HL-60/S4 (cell line): Measurements from ENCODE around the gene RPTOR.

Experiments used
- in situ Hi-C: fragments of 300-500 bp; cut with MboI; formaldehyde crosslinking; loops from 2 replicates; pipeline ENCODE4 v1.14.3; 2022; ENCODE audit warnings: low sequenced_read_pairs

Gene RPTOR

DNA sequence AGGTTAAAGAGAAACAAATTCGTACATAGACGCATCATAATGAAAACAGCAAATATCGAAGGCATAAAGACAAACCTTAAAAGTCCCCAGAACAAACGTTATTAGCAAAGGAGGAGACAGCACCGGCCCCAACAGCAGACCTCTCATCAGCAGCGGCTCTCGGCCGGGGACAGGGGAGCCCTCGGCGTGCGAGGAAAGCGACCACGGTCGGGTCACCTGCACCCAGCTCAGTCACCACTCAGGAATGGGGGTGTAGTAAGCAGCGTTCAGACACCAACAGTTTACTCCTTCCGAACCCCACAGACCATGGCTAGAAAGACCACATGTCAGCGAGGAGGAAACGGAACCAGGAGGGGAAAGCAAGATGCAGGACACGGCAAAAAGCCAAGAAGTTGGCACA, 337.7 kb downstream of the RPTOR start:
- in situ Hi-C loops: no loop called here

DNA sequence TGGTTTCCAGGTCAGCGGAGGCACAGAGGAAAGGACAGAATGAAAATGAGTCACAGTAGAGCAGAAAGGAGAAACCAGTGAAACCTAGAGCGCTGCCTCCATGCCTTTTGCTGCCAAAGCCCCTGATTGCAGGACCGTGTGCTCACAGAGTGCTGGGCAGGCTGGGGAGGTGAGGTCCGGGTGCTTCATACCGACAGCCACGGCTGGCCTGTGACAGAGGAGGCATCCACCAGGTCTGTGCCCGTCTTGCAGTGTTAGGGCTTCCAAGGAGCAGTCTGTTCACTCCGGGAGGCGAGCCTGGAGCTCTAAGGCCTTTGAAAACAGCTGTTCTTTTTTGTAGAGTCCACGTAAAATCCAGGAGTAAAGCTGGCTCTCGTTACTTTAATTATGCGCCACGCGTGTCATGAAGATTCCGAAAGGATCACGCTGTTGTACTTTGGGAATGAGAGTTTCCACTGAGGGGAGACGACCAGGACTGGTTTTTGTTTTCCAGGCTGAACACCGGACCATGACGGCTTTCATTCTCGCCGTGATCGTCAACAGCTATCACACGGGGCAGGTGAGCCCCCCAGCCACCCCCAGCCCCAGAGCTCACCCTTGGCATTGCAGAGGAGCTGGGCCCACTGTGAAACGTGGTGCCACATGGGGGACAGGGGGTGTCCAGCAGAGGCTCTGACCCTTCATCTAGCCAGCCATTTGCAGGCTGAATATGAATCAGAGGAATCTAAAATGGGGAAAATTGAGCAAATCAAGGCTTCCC, 338.5 kb downstream of the RPTOR start:
- in situ Hi-C loops: no loop called here

DNA sequence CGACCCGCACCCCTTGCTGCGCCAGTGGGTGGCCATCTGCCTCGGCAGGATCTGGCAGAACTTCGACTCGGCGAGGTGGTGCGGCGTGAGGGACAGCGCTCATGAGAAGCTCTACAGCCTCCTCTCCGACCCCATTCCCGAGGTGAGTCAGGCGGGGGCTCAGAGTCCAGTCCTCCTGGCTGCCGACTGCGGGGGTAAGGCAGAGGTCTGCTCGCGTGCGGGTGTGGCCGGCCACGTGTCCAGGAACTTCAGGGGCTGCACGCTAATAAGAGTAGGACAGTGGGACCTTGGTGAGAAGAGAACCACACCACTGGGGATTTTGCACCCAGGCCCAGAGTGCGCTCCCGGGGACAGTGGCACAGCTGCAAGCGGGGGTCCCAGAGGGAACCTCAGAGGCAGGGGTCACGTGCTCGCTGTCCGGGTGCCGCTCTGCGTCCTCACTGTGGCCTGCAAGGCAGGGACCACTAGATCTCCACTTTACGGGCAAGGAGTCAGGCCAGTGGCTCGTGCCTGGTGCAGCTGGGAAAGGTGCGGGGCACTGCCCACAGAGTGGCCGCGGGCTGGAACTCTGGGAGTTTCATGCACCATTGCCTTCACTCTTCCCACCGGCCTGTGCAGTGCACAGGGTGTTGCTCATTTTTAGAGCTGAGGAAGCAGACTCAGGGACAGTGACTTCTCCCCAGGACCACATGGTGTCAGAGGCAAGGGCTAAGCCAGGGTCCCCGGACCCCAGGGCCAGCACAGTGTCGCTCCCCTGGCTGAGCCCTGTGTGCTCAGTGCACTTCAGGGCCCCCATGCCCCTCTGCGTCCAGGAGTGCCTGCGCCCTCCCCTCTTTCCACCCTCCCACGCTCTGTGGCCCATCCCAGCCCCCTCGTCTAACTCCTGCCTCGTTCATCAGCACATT, 339.4 kb downstream of the RPTOR start:
- in situ Hi-C loops: no loop called here

DNA sequence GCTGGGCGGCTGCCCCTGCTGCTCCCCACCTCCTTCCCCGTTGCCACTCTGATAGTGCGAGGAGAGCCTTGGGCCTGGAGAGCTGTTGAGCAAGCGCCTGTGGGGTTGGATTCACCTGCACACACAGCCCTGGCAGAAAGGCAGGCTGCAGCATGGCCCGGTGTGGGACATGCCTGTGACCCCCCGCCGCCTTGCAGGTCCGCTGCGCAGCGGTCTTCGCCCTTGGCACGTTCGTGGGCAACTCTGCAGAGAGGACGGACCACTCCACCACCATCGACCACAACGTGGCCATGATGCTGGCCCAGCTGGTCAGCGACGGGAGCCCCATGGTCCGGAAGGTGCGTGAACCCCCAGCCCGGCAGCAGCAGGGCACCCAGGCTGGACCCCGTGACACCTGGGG, 340.2 kb downstream of the RPTOR start:
- in situ Hi-C loops: no loop called here

DNA sequence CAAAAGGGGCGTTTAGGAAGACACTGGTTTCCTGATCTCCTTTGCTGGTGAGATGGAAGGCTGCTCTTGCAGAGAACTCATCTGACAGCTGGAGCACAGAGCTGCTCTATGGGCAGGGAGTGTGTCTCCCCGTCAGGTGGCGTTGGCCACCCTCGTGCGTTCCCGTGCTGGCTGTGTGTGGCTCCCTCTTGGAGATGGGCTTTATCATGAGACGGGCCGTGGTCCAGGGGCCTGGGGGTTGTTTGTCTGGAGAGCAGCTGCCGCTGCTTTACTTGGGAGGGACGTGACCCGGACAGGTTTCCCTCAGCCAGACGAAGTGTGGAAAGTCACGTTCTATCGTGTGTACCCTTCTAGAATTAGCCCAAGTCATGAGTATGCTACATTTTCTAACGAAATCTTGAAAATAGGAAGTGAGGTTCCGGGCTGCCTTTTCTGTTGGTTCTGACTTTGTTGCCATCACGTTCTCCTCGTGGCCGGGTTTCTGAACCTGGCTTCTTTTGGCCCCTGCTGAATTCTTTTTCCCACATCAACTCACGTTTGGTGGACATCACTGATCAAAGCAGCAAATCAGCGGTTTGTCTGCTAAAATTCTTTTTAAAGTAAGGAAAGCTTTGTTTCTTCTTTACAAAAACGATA, 341.4 kb downstream of the RPTOR start:
- in situ Hi-C loops: no loop called here

DNA sequence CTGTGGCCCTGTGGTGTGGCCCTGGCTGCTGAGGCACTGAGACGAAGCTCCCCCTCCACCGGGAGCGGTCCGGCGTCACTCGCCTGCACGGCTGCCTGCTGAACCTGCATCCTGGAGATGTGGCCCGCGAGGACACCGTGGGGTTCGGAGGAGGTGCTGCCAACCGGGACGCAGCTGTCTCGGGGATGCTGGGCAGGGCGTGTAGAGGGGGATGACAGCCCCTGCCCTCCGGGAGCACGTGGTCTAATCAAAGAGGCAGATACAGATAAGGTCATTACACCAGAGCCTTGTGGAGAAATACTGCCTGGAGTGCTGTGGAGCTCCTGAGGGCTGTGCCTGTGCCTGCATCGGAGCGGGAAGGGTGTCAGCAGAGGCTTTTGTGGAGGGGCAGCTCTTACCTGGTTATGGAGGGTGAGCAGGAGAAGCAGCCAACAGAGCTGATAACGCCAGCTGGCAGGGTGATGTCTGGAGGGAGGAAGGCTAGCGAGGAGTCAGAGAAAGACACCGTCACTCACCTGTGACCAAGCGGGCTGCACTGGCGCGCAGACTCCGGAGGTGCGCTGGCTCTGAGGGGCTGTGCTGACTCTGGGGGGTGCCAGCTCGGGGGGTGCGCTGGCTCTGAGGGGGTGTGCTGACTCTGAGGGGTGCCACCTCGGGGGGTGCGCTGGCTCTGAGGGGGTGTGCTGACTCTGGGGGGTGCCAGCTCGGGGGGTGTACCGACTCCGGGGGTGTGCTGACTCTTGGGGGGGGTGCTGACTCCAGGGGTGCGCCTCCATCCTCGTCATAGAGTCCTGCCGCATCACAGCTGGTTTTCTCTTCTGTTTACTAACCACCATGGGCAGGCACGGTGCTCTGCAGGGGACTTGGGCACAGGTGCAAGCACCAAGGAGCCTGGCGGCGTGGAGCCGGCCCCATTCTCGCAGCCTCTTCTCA, 342.3 kb downstream of the RPTOR start:
- in situ Hi-C loops: no loop called here

DNA sequence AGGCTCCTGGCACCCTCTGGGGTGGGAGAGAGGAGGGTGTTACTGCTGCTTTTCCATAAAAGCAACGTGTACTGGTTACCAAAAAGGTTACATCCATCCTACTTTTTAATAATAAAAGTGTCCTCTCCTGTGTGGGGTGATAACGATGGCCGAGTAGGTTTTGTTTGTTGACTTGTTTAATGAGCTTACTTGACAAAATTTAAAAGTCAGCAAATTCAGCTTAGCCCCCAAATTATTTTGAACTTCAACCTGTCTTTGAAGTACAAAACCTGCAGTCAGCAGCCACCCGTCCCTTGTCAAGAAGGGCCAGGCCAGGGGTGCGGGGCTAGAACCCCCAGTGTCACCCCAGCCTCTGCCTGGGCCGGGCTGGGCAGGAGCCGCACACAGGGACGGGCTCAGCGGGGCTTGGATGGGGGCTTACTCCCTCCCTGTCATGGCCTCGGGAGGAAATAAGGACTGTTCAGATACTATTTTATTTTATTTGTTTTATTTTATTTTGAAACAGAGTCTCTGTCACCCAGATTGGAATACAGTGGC, 343.1 kb downstream of the RPTOR start:
- in situ Hi-C loops: no loop called here

DNA sequence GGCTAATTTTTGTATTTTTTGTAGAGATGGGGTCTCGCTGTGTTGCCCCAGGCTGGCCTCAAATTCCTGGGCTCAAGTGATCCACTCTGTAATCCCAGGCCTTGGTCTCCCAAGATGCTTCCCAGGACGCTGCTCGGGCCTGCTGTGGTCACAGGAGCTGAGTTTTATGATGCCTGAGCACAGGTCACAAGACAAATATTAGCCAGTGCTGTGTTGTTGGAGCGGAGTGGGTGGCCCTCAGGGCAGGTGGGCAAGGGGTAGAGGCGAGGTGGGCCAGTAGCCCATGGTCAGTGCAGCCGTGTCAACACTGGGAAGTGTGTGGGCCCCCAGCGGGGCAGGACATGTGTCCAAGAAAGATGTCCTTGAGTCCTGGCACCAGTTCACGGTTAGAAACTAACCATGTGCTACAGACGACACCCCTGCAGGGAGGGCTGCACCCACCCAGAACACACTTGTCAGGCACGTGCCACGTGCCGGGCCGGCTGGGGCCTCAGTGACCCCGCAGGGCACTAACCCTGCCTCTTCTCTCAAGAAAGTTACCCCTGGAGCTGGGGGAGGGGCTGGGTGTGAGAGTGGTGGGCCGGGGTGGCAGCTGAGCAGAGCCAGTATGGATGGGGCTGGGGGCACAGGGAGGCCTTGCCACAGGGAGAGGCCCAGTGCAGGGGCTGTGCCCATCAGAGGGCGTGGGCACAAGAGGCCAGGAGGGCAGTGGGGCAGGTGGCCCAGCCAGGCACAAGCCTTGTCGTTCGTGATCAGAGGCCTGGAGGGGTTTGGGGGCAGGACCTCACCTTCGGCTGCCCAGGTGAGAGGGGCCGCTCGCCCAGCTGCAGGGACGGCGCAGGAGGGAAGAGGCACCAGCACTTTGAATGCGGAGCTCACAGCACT, 343.9 kb downstream of the RPTOR start:
- in situ Hi-C loops: no loop called here

DNA sequence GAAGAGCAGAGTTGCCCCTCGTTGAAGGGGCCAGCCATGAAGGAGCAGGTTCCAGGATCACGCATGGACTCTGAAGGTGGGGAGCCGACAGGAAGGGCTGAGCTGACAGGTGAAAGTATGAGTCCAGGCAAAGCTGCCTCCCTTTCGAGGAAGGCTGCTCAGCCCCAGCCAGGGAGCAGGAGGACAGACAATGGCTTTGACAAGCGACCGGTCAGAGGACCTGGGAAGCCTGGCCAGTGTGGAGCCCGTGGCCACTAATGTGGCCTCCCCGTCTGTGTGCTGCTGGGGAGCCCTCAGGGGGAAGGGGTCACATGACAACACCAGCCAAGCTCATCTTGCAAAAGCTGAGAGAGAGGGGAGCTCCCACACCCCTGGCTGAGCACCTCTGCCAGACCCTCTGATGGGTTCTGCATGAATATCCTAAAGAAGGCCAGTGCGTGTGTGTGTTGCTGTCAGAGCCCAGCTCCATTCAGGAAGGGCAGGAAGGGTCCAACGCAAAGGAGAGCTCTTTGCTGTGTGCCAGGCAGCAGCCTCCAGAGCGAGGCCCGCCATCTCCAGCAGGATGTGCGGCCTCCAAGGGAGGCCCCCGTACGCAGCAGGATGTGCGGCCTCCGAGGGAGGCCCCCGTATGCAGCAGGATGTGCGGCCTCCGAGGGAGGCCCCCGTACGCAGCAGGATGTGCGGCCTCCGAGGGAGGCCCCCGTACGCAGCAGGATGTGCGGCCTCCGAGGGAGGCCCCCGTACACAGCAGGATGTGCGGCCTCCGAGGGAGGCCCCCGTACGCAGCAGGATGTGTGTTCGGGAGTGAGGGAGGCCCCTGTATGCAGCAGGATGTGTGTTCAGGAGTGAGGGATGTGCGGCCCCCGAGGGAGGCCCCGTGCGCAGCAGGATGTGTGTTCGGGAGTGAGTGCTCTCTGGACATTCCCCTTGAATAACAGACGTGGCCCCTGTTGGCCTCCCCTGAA, 344.9 kb downstream of the RPTOR start:
- in situ Hi-C loops: no loop called here

DNA sequence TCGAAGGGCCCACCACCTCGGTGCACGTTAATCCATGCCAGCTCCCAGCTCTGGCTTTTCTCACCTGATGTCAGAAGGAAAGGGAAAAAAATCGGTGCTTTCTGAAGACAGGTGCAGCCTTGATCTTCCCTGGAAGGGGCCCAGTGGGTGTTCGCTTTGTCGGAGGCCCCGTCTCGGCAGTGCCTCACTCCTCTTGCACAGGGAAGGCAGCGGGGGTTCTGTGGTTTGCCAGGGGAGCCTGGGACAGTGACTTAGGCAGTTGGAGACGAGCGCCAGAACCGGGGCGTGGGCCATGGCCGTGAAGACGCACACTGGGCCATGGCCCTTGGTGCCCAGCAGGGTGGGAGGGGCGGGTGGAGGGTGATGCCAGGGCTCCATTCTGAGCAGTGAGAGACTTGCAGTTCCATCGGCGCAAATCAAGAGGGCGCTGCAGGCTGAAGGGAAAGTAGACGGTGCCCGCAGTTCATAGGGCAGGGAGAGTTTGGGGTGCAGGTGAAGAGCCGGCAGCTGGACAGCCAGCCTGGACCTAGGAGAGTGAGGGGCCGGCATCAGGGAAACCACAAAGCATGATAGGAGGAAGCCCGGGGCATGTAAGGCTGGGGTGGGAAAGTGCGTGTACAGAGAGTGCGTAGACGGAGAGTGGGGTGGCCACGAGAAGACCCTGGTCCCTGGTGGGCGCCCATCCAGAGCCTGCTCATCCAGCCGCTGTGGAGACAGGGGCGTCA, 345.7 kb downstream of the RPTOR start:
- in situ Hi-C loops: no loop called here

DNA sequence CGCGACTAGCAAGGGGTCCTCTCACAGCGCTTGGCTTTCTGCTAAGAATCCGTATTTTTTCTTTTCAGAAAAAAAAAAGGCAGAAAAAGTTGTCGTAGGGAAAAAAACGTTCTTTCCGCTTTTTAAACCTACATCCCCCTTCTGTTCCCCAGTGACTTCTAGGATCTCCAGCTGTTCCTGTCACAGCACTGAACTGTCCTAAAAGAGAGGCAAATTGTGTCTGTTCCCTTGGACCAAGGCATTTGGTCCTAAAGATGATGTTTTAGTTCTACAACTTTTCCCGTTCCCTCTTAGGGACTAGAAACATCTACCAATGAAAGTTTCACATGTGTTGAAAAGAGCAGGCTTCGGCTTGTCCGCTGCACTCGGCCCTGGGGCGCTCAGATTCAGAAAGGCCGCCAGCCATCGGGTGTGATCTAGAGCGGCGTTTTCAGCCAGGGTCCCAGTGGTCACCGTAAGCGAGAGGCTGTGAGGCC, 346.3 kb downstream of the RPTOR start:
- in situ Hi-C loops: no loop called here

DNA sequence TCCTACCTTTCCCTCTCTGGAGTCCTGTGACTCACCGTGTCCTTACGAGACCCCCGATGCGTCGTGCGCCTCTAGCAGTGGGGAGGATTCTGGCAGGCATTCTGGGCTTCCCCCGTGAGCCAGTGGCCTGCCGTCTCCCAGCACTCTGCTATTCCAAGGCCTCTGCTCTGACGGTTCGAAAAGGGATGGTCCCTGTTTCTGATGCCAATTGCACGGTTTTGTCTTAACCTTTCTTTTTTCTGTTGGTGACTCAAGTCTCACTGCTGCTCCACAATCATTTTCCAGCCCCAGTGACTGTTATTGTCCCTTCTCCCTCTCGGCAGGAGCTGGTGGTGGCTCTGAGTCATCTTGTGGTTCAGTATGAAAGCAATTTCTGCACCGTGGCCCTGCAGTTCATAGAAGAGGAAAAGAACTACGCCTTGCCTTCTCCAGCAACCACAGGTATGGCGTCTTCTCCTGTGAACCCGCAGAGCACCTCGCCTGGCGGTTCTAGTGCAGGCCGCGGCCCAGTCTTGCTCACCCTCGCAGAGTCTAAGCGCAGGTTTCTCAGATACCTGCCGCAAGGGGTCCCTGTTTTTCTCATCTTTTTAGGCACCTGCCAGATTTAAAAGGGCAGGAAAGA, 346.9 kb downstream of the RPTOR start:
- in situ Hi-C loops: no loop called here

DNA sequence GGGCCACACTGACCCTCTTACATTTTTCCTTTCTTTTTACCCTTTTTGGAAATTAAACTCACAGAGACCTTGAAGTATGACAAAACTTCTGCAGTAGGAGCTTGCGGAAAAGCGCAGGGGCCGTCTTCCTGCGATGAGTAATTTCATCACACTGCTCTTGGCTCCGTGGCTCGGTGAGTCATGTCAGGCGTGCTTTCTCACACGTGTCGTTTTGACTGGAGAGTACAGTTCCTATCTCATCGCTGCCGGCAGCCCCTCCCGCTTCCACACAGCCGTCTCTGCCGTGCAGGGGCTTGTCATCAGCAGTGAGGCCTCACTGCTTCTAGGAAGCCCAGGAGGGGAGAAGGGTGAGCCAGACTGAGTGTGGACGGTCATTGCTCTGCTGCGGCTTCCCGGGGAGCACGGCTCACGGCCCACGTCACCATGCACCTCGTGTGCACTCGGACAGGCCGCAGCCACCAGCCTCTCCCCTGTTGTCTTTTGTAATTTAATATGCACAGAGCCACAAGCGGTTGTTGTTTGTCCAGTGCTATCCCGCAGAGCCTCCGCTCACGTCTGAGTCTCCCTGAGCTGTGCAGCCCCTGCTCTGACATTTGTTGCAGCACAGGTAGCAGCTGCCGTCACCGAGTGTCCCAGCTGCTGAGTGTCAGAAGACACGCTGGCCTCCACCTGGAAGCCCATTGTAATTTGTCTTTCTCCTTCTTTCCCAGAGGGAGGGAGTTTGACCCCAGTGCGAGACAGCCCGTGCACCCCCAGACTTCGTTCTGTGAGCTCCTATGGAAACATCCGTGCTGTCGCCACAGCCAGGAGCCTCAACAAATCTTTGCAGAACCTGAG, 347.6 kb downstream of the RPTOR start:
- in situ Hi-C loops: no loop called here

DNA sequence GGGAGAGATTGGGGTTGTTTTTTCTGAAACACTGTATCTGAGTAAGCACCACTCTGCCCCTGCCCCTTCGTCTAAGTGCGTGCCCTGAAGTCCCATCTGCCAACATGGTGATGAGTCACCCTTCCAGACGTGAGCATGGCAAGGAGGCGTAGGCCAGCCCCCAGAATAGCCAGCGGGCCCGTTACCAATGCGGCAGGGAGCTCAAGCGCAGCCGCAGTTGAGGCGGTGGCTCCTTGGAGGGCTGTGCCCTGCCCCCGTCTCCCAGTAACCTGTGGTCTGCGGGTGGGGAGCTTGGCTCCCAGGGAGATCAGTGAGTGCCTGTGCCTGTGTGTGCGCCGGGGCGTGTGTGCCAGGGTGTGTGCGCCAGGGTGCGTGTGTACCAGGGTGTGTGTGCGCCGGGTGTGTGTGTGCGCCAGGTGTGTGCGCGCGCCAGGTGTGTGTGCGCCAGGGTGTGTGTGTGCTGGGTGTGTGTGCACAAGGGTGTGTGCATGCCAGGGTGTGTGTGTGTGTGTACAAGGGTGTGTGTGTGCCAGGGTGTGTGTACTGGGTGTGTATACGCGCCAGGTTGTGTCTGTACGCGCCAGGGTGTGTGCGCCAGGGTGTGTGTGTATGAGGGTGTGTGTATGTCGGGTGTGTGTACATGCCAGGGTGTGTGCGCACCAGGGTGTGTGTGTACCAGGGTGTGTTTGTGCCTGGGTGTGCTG, 348.4 kb downstream of the RPTOR start:
- in situ Hi-C loops: no loop called here

DNA sequence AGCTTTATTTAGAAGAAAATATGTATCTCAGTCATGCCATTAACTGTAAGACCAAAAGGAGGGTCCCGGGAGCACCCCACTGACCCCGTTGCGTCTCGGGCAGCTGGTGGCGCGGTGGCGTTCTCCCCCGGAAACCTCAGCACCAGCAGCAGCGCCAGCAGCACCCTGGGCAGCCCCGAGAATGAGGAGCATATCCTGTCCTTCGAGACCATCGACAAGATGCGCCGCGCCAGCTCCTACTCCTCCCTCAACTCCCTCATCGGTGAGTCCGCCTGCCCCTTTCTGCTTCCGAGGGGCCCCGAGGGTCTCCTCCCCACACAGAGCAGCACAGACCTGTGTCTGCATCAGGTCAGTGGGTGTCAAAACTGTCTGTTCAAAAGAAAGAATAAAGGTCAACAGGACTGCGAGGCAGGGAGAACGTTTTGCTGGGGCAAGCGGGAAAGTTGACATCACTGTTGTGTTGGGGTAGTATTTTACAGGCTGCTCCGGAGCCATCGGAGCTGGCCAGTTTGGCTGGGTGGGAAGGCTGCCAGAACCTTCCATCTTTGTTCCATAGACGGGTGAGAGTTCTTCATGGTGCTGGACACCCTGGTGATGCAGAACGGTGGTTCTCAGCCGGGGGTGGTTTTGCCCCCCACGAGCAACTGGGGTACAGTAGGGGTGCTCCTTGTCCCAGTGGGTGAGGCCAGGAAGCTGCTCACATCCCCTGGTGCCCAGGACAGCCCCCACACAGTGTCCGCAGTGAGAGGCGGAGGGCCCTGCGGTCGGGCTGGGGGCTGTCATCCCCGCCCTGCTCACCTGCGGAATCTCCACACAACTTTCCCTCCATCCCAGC, 349.2 kb downstream of the RPTOR start:
- in situ Hi-C loops: no loop called here
